GM23248 (cell line): ENCODE measurements around the gene GMPR.

ENCODE experiments used
- EZH2 ChIP-seq: fragments of 200-600 bp; sonication (generic); IDR thresholded peaks from 2 replicates; pipeline ENCODE4 v1.6.1; 2018; ENCODE audit warnings: antibody characterized with exemption, mild to moderate bottlenecking; ENCODE audit not compliant: insufficient read depth, poor library complexity, severe bottlenecking
- EZH2phosphoT487 ChIP-seq: fragments of 200-600 bp; sonication (generic); IDR thresholded peaks from 2 replicates; pipeline ENCODE4 v1.6.1; 2018; ENCODE audit warnings: antibody characterized with exemption, moderate library complexity, mild to moderate bottlenecking, low read depth; ENCODE audit not compliant: insufficient read depth

- no peak for TF ChIP-seq EZH2
- no peak for TF ChIP-seq EZH2phosphoT487
Observed at GRCh38 chr6:16318953-16319720, 80.8 kb downstream of the GMPR start.
